Sciatic nerve (tissue), 2 donors: ENCODE data around the gene CTNS. TPM values are rescaled to one million over a fixed set of nuclear protein-coding genes. Genes with fewer than 3 reads are reported as not detected.

Source experiments
- ATAC-seq: fragments of 200-7000 bp; cut with Tn5 transposase; one replicate; pipeline ENCODE4 v1.9.1; 2020; ENCODE audit warnings: mild to moderate bottlenecking, moderate library complexity
- DNase-seq: peaks from one replicate; pipeline ENCODE4 v3.0.0-alpha.2; 2020; ENCODE audit warnings: low spot score
- intact Hi-C: fragments of 100-400 bp; cut with DNase I; formaldehyde crosslinking; loops from one replicate; pipeline ENCODE4 v1.14.2; 2022
- total RNA-seq: library from RNA; stranded (reverse); fragmentation: NEBNext Ultra II Directional; extraction: Animal tissue kit (Norgen Biotek cat#: 25700); gene quantifications from one replicate; pipeline ENCODE4 v1.2.1, GENCODE V29; 2021
- donor health status: DM: no; HTN: no; CAD: no.
- donor health status: DM: no; HTN: no; CAD: no.

The CTNS gene
- total RNA-seq, 1 donor from 2014 or later = 15.7 TPM

- DNase-seq (no peak), ATAC-seq (no peak)
- intact Hi-C loops = loop anchor here (10.0 kb wide), 1 partner anchor 112 kb away; no protein-coding TSS in a partner anchor
Measured at GRCh38 chr17:3656353-3656752, 19.8 kb downstream of the CTNS start.

DNA sequence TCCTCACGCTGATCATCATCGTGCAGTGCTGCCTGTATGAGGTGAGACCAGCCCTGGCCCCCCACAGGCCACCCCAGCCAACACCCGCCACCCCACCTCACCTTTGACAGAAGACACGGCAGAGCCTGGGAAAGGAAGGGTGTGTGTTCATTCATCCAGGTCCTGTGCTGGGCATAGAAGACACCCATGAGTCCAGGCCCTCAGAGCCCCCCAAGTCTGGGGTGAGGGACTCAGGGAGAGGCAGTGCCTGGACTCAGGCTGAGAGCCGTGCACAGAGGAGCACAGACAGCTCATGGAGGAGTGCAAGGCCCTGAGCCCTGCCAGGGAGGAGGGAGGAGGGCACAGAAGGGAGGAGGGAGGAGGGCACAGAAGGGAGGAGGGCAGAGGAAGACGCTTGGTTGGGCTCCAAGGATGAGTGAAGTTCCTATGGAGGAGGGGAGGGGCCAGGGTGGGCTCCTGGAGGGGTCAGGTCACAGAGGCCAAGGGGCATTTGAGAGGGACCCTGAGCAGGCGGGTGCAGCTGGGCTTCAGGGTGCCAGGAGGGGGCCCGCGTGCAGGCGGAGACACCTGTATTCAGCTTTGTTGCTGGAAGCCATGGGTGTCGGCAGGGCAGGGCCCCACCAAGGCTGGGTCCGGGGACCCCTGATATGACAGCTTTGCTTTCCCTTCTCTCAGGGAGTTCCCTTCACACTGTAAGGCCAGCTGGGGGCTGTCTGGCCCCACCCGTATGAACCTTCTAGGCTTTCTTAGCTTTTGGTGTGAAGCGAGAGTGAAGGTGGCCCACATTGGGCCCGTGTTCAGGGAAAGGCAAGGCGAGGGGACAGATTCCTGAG lies 20.4 kb downstream of the CTNS start:
- DNase-seq = no peak
- intact Hi-C loops = loop anchor here (10.0 kb wide), 1 partner anchor 112 kb away; no protein-coding TSS in a partner anchor
- ATAC-seq = no peak

DNA sequence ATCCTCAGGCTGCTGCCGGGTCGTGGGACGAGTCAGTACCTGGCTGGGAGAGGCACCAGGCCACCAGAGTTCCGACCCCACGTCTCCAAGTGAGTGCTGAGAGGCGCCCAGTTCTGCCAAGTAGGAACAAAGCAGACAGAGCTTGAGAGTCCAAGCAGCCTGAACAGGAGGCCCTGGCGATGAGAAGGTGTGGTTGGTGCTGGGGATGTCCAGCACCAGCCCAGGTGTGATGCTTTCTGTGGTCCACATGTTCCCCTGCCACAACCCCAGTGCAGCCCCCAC lies 21.0 kb downstream of the CTNS start:
- intact Hi-C loops = loop anchor here (10.0 kb wide), 1 partner anchor 113 kb away; no protein-coding TSS in a partner anchor
- ATAC-seq (no peak), DNase-seq (no peak)

DNA sequence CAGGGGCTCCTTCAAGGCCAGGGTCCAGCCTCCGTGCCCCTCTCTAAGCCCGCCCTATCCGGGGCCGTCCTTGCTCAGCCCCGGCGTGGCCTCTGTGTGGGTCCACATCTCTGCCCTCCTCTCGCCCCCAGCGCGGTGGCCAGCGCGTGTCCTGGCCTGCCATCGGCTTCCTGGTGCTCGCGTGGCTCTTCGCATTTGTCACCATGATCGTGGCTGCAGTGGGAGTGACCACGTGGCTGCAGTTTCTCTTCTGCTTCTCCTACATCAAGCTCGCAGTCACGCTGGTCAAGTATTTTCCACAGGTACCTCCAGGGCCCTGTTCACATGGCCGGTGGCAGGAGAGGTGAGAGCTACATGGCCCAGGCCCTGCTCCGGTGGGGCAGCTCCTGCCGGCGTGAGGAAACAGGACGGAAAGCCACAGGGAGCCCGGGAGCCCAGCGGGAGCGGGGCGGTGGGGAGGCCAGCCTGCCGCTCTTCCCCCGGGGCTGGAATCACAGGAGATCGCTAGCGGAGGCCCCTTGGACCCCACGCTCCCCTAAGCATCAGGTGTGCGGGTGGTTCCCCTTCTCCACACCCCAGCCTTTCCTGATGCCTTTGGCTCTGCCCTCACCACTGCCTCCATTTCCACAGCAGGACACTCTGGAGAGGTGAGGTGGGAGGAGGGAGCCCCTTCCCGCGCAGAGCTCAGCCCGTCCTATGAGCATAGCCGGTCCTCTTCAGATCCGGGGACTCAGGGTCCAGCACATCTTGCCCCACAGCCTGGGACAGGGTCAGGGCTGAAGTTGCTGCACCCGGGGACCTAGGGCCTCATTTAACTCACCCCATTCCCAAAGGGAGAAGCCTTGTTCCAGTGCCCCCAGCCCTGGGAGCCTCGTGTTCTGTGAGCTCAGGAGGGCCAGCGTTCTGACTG lies 21.6 kb downstream of the CTNS start:
- ATAC-seq (no peak), DNase-seq (no peak)
- intact Hi-C loops = loop anchor here (10.0 kb wide), 1 partner anchor 113 kb away; no protein-coding TSS in a partner anchor

- ATAC-seq (peak; percentile 56), DNase-seq (no peak)
Measured at GRCh38 chr17:3658784-3659449, 22.4 kb downstream of the CTNS start.

GRCh38 chr17:3659541-3660111 lies 23.1 kb downstream of the CTNS start:
- DNase-seq = peak; percentile 89
- intact Hi-C loops = loop anchor here (10.0 kb wide), 1 partner anchor 115 kb away; no protein-coding TSS in a partner anchor
- ATAC-seq = peak; percentile 87

More at GRCh38 chr17:3658784-3659449, 22.4 kb downstream of the CTNS start:
- intact Hi-C loops = loop anchor here (10.0 kb wide), 1 partner anchor 114 kb away; no protein-coding TSS in a partner anchor

- DNase-seq = no peak
- intact Hi-C loops = no loop called here
- ATAC-seq = peak; percentile 10
Measured at GRCh38 chr17:3660311-3660891, 23.8 kb downstream of the CTNS start.

DNA sequence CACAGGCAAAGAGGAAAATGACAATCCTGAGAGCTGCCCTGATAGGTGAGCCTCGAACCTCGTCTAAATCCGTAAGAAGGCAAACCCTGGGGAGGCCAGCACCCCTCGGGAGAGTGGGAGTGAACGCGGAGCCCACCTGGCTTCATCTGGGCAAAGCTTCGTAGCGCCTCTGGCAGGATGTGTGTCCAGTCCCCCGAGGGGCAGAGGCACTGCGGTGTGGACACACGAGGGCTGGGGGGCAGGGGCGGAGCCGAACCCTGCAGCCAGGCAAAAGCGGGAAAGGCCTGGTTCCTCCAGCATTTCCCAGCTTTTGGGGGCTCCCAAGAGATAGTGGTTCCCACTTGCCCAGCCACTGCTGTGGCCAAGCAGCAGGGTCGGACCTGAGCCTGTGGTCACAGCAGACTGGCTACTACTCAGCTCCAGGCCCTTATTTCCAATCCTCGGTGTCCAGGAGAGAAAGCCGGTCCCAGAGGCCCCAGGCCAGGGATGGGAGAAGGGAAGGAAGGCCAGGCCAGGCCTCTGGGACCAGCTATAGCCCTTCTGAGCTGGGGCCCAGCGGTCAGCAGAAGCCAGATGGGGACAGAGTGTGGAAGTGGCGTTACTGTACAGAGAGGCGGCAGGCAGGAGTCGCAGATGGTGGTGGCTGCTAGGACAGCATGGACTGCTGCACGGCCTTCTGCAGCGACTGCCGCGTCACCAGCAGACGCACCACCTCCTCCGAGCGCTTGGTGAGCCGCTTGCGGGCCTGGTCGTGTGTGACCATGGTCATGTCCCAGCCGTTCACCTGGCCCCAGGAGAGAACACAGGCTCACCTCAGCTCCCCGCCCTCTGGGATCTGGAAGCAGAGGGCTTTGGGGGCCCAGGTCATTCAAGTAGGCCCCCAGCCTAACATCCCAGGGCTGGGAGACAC lies 26.8 kb downstream of the CTNS start:
- intact Hi-C loops = no loop called here

GRCh38 chr17:3665834-3666233 lies 29.3 kb downstream of the CTNS start:
- intact Hi-C loops = no loop called here
- no peak for DNase-seq
- ATAC-seq = no peak

More for the DNA sequence above, 26.8 kb downstream of the CTNS start:
- DNase-seq (no peak), ATAC-seq (no peak)

DNA sequence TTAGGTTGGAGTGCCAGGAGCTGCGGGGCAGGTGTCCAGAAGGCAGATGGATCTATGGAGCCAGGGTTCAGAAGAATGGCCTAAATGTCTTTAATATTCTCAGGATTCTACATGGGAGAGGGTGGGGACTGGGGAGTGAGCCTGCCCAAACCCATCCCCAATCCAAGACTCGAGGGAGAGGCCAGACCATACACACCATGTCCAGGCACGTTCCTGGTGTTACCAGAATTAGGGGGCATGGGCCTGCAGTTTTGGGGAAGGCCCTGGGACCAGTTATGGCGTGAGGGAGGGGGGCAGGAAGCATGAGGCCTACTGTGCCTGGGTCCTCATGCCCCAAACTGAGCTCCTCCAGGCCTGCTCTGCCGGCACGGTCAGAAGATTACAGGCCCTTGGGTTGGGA lies 30.0 kb downstream of the CTNS start:
- ATAC-seq (no peak), DNase-seq (no peak)

GRCh38 chr17:3667366-3668278 lies 31.1 kb downstream of the CTNS start:
- intact Hi-C loops = no loop called here
- DNase-seq (peak; percentile 94), ATAC-seq (peak; percentile 89)

More for the DNA sequence above, 30.0 kb downstream of the CTNS start:
- intact Hi-C loops = no loop called here

- peak; percentile 99 for DNase-seq
- intact Hi-C loops = no loop called here
- peak; percentile 97 for ATAC-seq
Measured at GRCh38 chr17:3668279-3669084, 31.9 kb downstream of the CTNS start, which contains the start of the genes EMC6 and TAX1BP3. Gene EMC6, plus strand, starts transcription at chr17:3668812. Its CDS starts 335 bp downstream, at chr17:3669147. Gene TAX1BP3, minus strand, starts transcription at chr17:3668578. Its CDS starts 52 bp downstream, at chr17:3668526.

DNA sequence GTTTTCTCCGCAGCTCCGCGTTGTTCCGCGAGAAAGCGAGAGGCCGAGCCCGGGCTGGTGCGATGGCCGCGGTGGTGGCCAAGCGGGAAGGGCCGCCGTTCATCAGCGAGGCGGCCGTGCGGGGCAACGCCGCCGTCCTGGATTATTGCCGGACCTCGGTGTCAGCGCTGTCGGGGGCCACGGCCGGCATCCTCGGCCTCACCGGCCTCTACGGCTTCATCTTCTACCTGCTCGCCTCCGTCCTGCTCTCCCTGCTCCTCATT lies 32.5 kb downstream of the CTNS start:
- ATAC-seq = no peak
- intact Hi-C loops = no loop called here
- no peak for DNase-seq

DNA sequence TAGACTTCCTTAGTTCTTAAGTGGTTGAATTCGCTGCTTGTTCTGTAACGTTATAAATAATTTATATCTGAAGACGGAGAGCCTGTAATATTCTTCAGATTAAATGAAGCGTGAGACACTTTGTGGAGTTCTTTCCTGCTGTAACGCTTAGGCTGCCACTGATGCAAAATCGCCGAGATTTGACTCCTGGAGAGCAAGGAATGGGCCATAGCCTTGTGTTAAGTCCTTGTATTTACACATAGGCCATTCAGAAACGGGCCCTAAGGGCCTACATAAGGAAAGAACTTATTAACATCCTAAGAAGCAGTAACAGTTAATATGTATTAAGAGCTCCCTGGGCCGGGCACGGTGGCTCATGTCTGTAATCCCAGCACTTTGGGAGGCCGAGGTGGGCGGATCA lies 33.0 kb downstream of the CTNS start:
- intact Hi-C loops = no loop called here
- DNase-seq (no peak), ATAC-seq (no peak)

GRCh38 chr17:3672571-3672970 lies 36.0 kb downstream of the CTNS start:
- ATAC-seq (no peak), DNase-seq (no peak)
- intact Hi-C loops = no loop called here

- ATAC-seq (no peak), DNase-seq (no peak)
- intact Hi-C loops = no loop called here
Measured at GRCh38 chr17:3675886-3676285, 39.3 kb downstream of the CTNS start.
